H1 (cell line): Measurements from ENCODE around the gene OR7D2. TPM values are rescaled to one million over a fixed set of nuclear protein-coding genes. Genes with fewer than 3 reads are reported as not detected.

Experiments used
- CTCF ChIA-PET: fragments of 300-600 bp; sonication (Branson Sonifier 250); formaldehyde crosslinking; loops from one replicate; lab custom pipeline; 2021; ENCODE audit not compliant: partially characterized antibody; lab: Charles Lee
- POLR2A ChIA-PET: fragments of 300-600 bp; sonication (Branson Sonifier 250); formaldehyde crosslinking; loops from one replicate; lab custom pipeline; 2021; ENCODE audit warnings: inconsistent platforms; ENCODE audit not compliant: partially characterized antibody; lab: Charles Lee
- DNase-seq, 2 experiments: peaks; one replicate each; pipeline versions ENCODE4 v3.0.0 to v3.0.0-alpha.2; 2010 to 2022; ENCODE audit warnings: low spot score in 2 of 2, low read depth in 1 of 2, mixed read lengths in 1 of 2
- FAIRE-seq: peaks from 2 replicates; lab custom pipeline; 2011; peaks lifted over from hg19 to GRCh38; lab: Jason Lieb, UNC
- H2AFZ ChIP-seq: 2 replicates; pipeline ENCODE4 v1.8.1; 2012; ENCODE audit warnings: low read length, inconsistent platforms
- H2AK5ac ChIP-seq: 2 replicates; pipeline ENCODE4 v1.6.1; 2013; ENCODE audit warnings: low read depth, low read length
- H2BK120ac ChIP-seq: replicated peaks from 2 replicates; pipeline ENCODE3; 2013; ENCODE audit warnings: low read depth, low read length, inconsistent platforms
- H2BK12ac ChIP-seq: 2 replicates; pipeline ENCODE4 v1.6.1; 2013; ENCODE audit warnings: low read depth, low read length
- H2BK15ac ChIP-seq: 2 replicates; pipeline ENCODE4 v1.6.1; 2013; ENCODE audit warnings: low read length
- H2BK20ac ChIP-seq: 2 replicates; pipeline ENCODE4 v1.6.1; 2013; ENCODE audit warnings: low read length
- H2BK5ac ChIP-seq: 2 replicates; pipeline ENCODE4 v1.6.1; 2013; ENCODE audit warnings: low read depth, low read length
- H3K14ac ChIP-seq: 2 replicates; pipeline ENCODE4 v1.6.1; 2013; ENCODE audit warnings: inconsistent platforms; ENCODE audit not compliant: insufficient read length
- H3K18ac ChIP-seq: 2 replicates; pipeline ENCODE4 v1.6.1; 2013; ENCODE audit warnings: low read length; ENCODE audit errors: extremely low read depth
- H3K23ac ChIP-seq: 2 replicates; pipeline ENCODE4 v1.6.1; 2013; ENCODE audit warnings: inconsistent platforms; ENCODE audit not compliant: insufficient read length
- H3K23me2 ChIP-seq: 2 replicates; pipeline ENCODE4 v1.6.1; 2013; ENCODE audit warnings: low read depth, low read length
- H3K27ac ChIP-seq: 2 replicates; pipeline ENCODE4 v1.6.1; 2011; ENCODE audit warnings: low read depth, low read length, inconsistent platforms
- H3K27me3 ChIP-seq, 4 experiments: replicated peaks in 1 of 4; 1 replicate in 1 of 4; 2 replicates in 3 of 4; pipeline versions ENCODE4 v1.6.1 to v1.8.1; 2011 to 2013; ENCODE audit warnings: low read length in 3 of 4, mild to moderate bottlenecking in 3 of 4, inconsistent platforms in 2 of 4, mixed read lengths in 2 of 4, moderate library complexity in 1 of 4; ENCODE audit not compliant: control insufficient read depth in 3 of 4, insufficient read depth in 3 of 4; ENCODE audit errors: extremely low read depth in 1 of 4
- H3K36me3 ChIP-seq, 4 experiments: 2 replicates each; pipeline versions ENCODE4 v1.6.1 to v1.8.1; 2011 to 2013; ENCODE audit warnings: mild to moderate bottlenecking in 4 of 4, low read length in 3 of 4, moderate library complexity in 2 of 4, control low read depth in 1 of 4, inconsistent platforms in 1 of 4; ENCODE audit not compliant: insufficient read depth in 4 of 4, control insufficient read depth in 2 of 4
- H3K4ac ChIP-seq: replicated peaks from 2 replicates; pipeline ENCODE3; 2013; ENCODE audit warnings: low read length, low read depth, mixed read lengths, inconsistent platforms; ENCODE audit not compliant: insufficient read length
- H3K4me1 ChIP-seq, 4 experiments: replicated peaks in 1 of 4; 1 replicate in 1 of 4; 2 replicates in 3 of 4; pipeline versions ENCODE4 v1.6.1 to v1.8.1; 2011 to 2013; ENCODE audit warnings: low read length in 3 of 4, inconsistent platforms in 2 of 4, mixed read lengths in 1 of 4; ENCODE audit not compliant: insufficient read depth in 4 of 4, control insufficient read depth in 3 of 4
- H3K4me2 ChIP-seq, 2 experiments: 2 replicates each; pipeline versions ENCODE4 v1.6.1 to v1.8.1; 2011 to 2013; ENCODE audit warnings: low read depth in 2 of 2, low read length in 2 of 2, control low read depth in 1 of 2, inconsistent platforms in 1 of 2, mild to moderate bottlenecking in 1 of 2; ENCODE audit not compliant: insufficient read depth in 1 of 2
- H3K4me3 ChIP-seq, 4 experiments: fragments of 200-600, 300-600 bp in 1 of 4; sonication (generic), shearing (Covaris generic), sonication (Bioruptor Twin) in 1 of 4; 2 replicates each; pipeline versions ENCODE4 v1.5.1 to v1.8.1; 2011 to 2016; ENCODE audit warnings: low read length in 4 of 4, low read depth in 3 of 4, control low read depth in 2 of 4, inconsistent platforms in 2 of 4, mild to moderate bottlenecking in 2 of 4, mixed read lengths in 1 of 4, moderate library complexity in 1 of 4; ENCODE audit not compliant: insufficient read depth in 2 of 4; ENCODE audit errors: extremely low read depth in 1 of 4
- H3K56ac ChIP-seq: replicated peaks from 2 replicates; pipeline ENCODE3; 2013; ENCODE audit warnings: low read depth, mild to moderate bottlenecking, mixed read lengths, low read length, inconsistent platforms; ENCODE audit not compliant: insufficient read length
- H3K79me1 ChIP-seq: 2 replicates; pipeline ENCODE4 v1.6.1; 2013; ENCODE audit warnings: low read depth, low read length, control low read depth
- H3K79me2 ChIP-seq, 2 experiments: 2 replicates each; pipeline versions ENCODE4 v1.6.1 to v1.8.1; 2012 to 2013; ENCODE audit warnings: low read length in 2 of 2, mild to moderate bottlenecking in 2 of 2, inconsistent platforms in 1 of 2; ENCODE audit not compliant: insufficient read depth in 2 of 2, control insufficient read depth in 1 of 2
- H3K9ac ChIP-seq, 4 experiments: replicated peaks in 1 of 4; 1 replicate in 1 of 4; 2 replicates in 3 of 4; pipeline versions ENCODE4 v1.6.1 to v1.8.1; 2011 to 2013; ENCODE audit warnings: low read depth in 3 of 4, low read length in 3 of 4, control low read depth in 2 of 4, mild to moderate bottlenecking in 2 of 4, moderate library complexity in 2 of 4, inconsistent platforms in 1 of 4; ENCODE audit errors: extremely low read depth in 1 of 4
- H3K9me3 ChIP-seq, 2 experiments: 2 replicates each; pipeline versions ENCODE4 v1.6.1 to v1.8.1; 2012 to 2013; ENCODE audit warnings: mild to moderate bottlenecking in 2 of 2, moderate library complexity in 2 of 2, control low read depth in 1 of 2, inconsistent platforms in 1 of 2, low read depth in 1 of 2, low read length in 1 of 2, mixed read lengths in 1 of 2; ENCODE audit not compliant: insufficient read depth in 2 of 2
- H4K20me1 ChIP-seq, 2 experiments: replicated peaks in 1 of 2; 2 replicates each; pipeline versions ENCODE3 to v1.8.1; 2011 to 2013; ENCODE audit warnings: inconsistent platforms in 2 of 2, low read length in 2 of 2, mild to moderate bottlenecking in 1 of 2; ENCODE audit not compliant: insufficient read depth in 2 of 2, control insufficient read depth in 1 of 2
- H4K5ac ChIP-seq: 2 replicates; pipeline ENCODE4 v1.6.1; 2013; ENCODE audit warnings: low read length, low read depth, mixed read lengths, inconsistent platforms; ENCODE audit not compliant: insufficient read length
- H4K8ac ChIP-seq: 2 replicates; pipeline ENCODE4 v1.8.0; 2013; ENCODE audit warnings: mild to moderate bottlenecking, moderate library complexity, low read length, inconsistent platforms; ENCODE audit not compliant: insufficient read depth; ENCODE audit errors: extremely low read depth
- H4K91ac ChIP-seq: replicated peaks from 2 replicates; pipeline ENCODE3; 2013; ENCODE audit warnings: low read length, mixed read lengths, inconsistent platforms; ENCODE audit not compliant: insufficient read length
- ATF3 ChIP-seq: IDR thresholded peaks from 2 replicates; pipeline ENCODE4 v1.6.1; 2011; ENCODE audit warnings: low read depth, mild to moderate bottlenecking, low read length; ENCODE audit not compliant: insufficient read depth
- CHD1 ChIP-seq: IDR thresholded peaks from 2 replicates; pipeline ENCODE4 v1.6.1; 2012; ENCODE audit warnings: low read depth, low read length, improper control_type of control experiment
- KDM1A ChIP-seq: fragments of 200-600, 300-600 bp; sonication (generic); IDR thresholded peaks from 2 replicates; pipeline ENCODE4 v1.7.1; 2016; ENCODE audit warnings: mild to moderate bottlenecking, low read length, borderline replicate concordance
- PHF8 ChIP-seq: fragments of 200-600 bp; sonication (generic); conservative IDR thresholded peaks from 2 replicates; pipeline ENCODE4 v1.7.1; 2012; ENCODE audit warnings: low read depth, mild to moderate bottlenecking, inconsistent platforms, low read length, moderate library complexity
- RAD21 ChIP-seq, 2 experiments: IDR thresholded peaks in 1 of 2; conservative IDR thresholded peaks in 1 of 2; 2 replicates each; pipeline ENCODE4 v1.6.1; 2011; ENCODE audit warnings: low read depth in 2 of 2, low read length in 2 of 2, improper control_type of control experiment in 1 of 2, inconsistent platforms in 1 of 2, mild to moderate bottlenecking in 1 of 2, moderate library complexity in 1 of 2
- SIN3A ChIP-seq, 2 experiments: IDR thresholded peaks in 1 of 2; conservative IDR thresholded peaks in 1 of 2; 2 replicates each; pipeline ENCODE4 v1.6.1; 2011 to 2012; ENCODE audit warnings: low read length in 2 of 2, improper control_type of control experiment in 1 of 2, low read depth in 1 of 2, mild to moderate bottlenecking in 1 of 2
- TBP ChIP-seq: IDR thresholded peaks from 2 replicates; pipeline ENCODE4 v1.6.1; 2011; ENCODE audit warnings: low read depth, low read length, improper control_type of control experiment
- WGBS, 2 experiments: shearing (Covaris generic) in 1 of 2; methylation state at CpG; one replicate each; pipeline versions ENCODE4 v1.1.6 to v1.1.7; 2013 to 2015; ENCODE audit warnings: low lambda C conversion rate in 2 of 2, mixed read lengths in 2 of 2, inconsistent platforms in 1 of 2, low coverage in 1 of 2, missing lambda C conversion rate in 1 of 2; ENCODE audit not compliant: insufficient replicate concordance in 2 of 2, insufficient coverage in 1 of 2, insufficient read length in 1 of 2; ENCODE audit errors: extremely low coverage in 1 of 2, missing lambda C conversion rate in 1 of 2; 5-methylcytosine and 5-hydroxymethylcytosine counted together
- polyA plus RNA-seq, 7 experiments: library from polyadenylated mRNA; depleted of rRNA in 3 of 7; stranded (reverse) in 5 of 7; unstranded in 2 of 7; fragments of >200 nt in 5 of 7; fragments of 200-250 nt in 2 of 7; gene quantifications; 1 replicate in 5 of 7; 2 replicates in 1 of 7; 4 replicates in 1 of 7; pipeline versions ENCODE4 v1.2.1 to v1.2.3, GENCODE V29; 2011 to 2013; ENCODE audit warnings: missing spikeins in 2 of 7, mixed read lengths in 2 of 7
- total RNA-seq: library from RNA; stranded (reverse); fragmentation: NEBNext Ultra II Directional; extraction: Animal tissue kit (Norgen Biotek cat#: 25700); gene quantifications from 2 replicates; pipeline ENCODE4 v1.2.1, GENCODE V29; 2021

OR7D2 gene
- total and polyA plus RNA-seq, 2 of the 8 experiments (the other 6 are each of a cell fraction or from before 2014, with no cell fraction given) = 0.02 TPM; not detected in 1

GRCh38 chr19:9175326-9175725 lies 3.5 kb upstream of the OR7D2 start:
- Histone ChIP-seq H4K8ac (no peak overlapping the region), H3K23me2 (no peaks in the 10 kb centered on the region), H2AK5ac (no peak overlapping the region), H3K4me2 (no peak overlapping the region), H3K4me1 (no peaks in the 10 kb centered on the region), H4K91ac (no peak overlapping the region), H2BK5ac (no peak overlapping the region), H2AFZ (no peak overlapping the region), H3K79me1 (no peaks in the 10 kb centered on the region), H2BK15ac (no peak overlapping the region), H3K27ac (no peak overlapping the region), H4K20me1 (no peaks in the 10 kb centered on the region), H3K36me3 (no peaks in the 10 kb centered on the region), H3K18ac (no peak overlapping the region), H3K14ac (no peak overlapping the region), H3K27me3 (no peaks in the 10 kb centered on the region), H4K5ac (no peak overlapping the region), H3K4me3 (no peak overlapping the region), H3K9ac (no peak overlapping the region), H3K79me2 (no peaks in the 10 kb centered on the region), H3K56ac (no peak overlapping the region), H2BK12ac (no peak overlapping the region), H3K23ac (no peak overlapping the region), H3K4ac (no peak overlapping the region), H3K9me3 (peaks cover 11 to 19% of the 10 kb centered on the region in 2 experiments), H2BK20ac (no peak overlapping the region), H2BK120ac (no peak overlapping the region)
- CTCF ChIA-PET = no interaction called here
- DNase-seq = no peak
- no peak for TF ChIP-seq ATF3
- TF ChIP-seq TBP = no peak
- no peak for TF ChIP-seq SIN3A (conservative IDR thresholded peaks at IDR 0.05 in 1 of 2, IDR thresholded peaks at IDR 0.05 in 1 of 2; ENCODE audit: low read depth in 1 of 2, low read length in 2 of 2)
- no peak for TF ChIP-seq KDM1A
- no peak for TF ChIP-seq PHF8
- no peak for TF ChIP-seq CHD1
- TF ChIP-seq RAD21 (IDR thresholded peaks at IDR 0.05 in 1 of 2, conservative IDR thresholded peaks at IDR 0.05 in 1 of 2; ENCODE audit: low read depth in 2 of 2, low read length in 2 of 2) = no peak
- WGBS, 2 experiments = 88% methylated on average over 5 of the region's 5 CpGs; no CpG with 5 or more reads in 1 of the 2 experiments
- POLR2A ChIA-PET = no interaction called here
- no peak for FAIRE-seq
